ENCODE measurements around the gene ILDR2.

GRCh38 chr1:166900987-166901386 is 74.4 kb downstream of the ILDR2 start:
- TF ChIP-seq, protein P1, sequence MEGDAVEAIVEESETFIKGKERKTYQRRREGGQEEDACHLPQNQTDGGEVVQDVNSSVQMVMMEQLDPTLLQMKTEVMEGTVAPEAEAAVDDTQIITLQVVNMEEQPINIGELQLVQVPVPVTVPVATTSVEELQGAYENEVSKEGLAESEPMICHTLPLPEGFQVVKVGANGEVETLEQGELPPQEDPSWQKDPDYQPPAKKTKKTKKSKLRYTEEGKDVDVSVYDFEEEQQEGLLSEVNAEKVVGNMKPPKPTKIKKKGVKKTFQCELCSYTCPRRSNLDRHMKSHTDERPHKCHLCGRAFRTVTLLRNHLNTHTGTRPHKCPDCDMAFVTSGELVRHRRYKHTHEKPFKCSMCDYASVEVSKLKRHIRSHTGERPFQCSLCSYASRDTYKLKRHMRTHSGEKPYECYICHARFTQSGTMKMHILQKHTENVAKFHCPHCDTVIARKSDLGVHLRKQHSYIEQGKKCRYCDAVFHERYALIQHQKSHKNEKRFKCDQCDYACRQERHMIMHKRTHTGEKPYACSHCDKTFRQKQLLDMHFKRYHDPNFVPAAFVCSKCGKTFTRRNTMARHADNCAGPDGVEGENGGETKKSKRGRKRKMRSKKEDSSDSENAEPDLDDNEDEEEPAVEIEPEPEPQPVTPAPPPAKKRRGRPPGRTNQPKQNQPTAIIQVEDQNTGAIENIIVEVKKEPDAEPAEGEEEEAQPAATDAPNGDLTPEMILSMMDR (IDR thresholded peaks at IDR 0.05 in 8 of 11, conservative IDR thresholded peaks at IDR 0.05 in 3 of 11), result no peak
- TF ChIP-seq POLR2A (IDR thresholded peaks at IDR 0.05), result no peak
- TF ChIP-seq POLR2AphosphoS5 (IDR thresholded peaks at IDR 0.05), result no peak
